ENCODE data around the gene AK5.

DNA sequence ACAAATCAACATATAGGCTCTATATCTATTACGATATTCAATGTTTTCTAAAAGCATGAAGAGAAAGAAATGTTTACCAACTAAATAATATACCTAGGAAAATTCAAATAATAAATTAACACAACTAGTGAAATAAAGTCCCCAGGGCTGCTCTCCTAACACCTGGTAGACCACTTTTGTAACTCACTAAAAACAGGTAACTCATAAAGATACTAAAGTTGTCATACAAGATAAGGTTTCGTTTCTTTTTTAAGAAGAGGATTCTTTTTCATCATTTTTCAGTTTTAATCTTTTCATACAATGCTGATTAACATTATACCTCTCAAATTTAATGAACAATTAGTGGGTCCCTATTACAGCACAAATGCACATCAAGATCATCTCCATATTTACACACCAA lies 301.7 kb downstream of the AK5 start:
- TF ChIP-seq, protein P1, sequence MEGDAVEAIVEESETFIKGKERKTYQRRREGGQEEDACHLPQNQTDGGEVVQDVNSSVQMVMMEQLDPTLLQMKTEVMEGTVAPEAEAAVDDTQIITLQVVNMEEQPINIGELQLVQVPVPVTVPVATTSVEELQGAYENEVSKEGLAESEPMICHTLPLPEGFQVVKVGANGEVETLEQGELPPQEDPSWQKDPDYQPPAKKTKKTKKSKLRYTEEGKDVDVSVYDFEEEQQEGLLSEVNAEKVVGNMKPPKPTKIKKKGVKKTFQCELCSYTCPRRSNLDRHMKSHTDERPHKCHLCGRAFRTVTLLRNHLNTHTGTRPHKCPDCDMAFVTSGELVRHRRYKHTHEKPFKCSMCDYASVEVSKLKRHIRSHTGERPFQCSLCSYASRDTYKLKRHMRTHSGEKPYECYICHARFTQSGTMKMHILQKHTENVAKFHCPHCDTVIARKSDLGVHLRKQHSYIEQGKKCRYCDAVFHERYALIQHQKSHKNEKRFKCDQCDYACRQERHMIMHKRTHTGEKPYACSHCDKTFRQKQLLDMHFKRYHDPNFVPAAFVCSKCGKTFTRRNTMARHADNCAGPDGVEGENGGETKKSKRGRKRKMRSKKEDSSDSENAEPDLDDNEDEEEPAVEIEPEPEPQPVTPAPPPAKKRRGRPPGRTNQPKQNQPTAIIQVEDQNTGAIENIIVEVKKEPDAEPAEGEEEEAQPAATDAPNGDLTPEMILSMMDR (IDR thresholded peaks at IDR 0.05): no peak
- TF ChIP-seq POLR2A (IDR thresholded peaks at IDR 0.05) (no peak), EP300 (IDR thresholded peaks at IDR 0.05) (no peak)

Data from suprapubic skin (tissue), 3 donors.